GM12892 (cell line): ENCODE results near the gene NCSTN.

Source experiments
- POLR2A ChIP-seq: IDR thresholded peaks from 2 replicates; pipeline ENCODE4 v1.6.1; 2011; ENCODE audit warnings: low read depth, low read length, control low read depth
- POLR2AphosphoS5 ChIP-seq: IDR thresholded peaks from 2 replicates; pipeline ENCODE4 v1.6.1; 2011; ENCODE audit warnings: low read depth, low read length, control low read depth
- TAF1 ChIP-seq: IDR thresholded peaks from 2 replicates; pipeline ENCODE4 v1.6.1; 2011; ENCODE audit warnings: low read depth, mild to moderate bottlenecking, control low read depth, low read length, borderline replicate concordance

- no peak for TF ChIP-seq POLR2A
- no peak for TF ChIP-seq POLR2AphosphoS5
- TF ChIP-seq TAF1: no peak
Measured at GRCh38 chr1:160353223-160353622, 10.0 kb downstream of the NCSTN start.
